ENCODE measurements around the gene MLLT10. TPM values are rescaled to one million over a fixed set of nuclear protein-coding genes. Genes with fewer than 3 reads are reported as not detected.

Gene MLLT10
- total RNA-seq, 4 donors from 2014 or later: 33.4 to 58.1 (median 43.6) TPM

DNA sequence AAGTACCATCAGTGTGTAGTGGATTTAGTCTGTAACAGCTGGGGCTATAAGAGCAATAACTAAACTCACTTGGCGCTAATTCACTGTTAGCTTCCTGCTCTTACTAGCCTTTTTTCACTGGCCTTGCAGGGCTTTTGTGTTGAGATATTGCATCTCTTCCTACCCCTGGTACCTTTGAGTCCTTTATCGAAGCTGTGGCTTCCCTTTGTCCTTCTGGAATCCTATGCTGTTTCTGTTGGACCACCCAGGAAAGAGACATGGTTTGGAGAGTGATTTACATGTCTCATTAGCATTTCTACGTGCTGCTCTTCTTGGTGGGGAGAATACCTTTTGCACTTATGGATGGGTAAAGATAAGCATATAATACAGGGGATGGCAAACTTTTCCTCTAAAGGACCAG is 103.8 kb downstream of the MLLT10 start:
- DNase-seq (ENCODE audit: low spot score) (no peak), ATAC-seq (ENCODE audit: low FRiP score) (no peak)
- TF ChIP-seq, protein P1, sequence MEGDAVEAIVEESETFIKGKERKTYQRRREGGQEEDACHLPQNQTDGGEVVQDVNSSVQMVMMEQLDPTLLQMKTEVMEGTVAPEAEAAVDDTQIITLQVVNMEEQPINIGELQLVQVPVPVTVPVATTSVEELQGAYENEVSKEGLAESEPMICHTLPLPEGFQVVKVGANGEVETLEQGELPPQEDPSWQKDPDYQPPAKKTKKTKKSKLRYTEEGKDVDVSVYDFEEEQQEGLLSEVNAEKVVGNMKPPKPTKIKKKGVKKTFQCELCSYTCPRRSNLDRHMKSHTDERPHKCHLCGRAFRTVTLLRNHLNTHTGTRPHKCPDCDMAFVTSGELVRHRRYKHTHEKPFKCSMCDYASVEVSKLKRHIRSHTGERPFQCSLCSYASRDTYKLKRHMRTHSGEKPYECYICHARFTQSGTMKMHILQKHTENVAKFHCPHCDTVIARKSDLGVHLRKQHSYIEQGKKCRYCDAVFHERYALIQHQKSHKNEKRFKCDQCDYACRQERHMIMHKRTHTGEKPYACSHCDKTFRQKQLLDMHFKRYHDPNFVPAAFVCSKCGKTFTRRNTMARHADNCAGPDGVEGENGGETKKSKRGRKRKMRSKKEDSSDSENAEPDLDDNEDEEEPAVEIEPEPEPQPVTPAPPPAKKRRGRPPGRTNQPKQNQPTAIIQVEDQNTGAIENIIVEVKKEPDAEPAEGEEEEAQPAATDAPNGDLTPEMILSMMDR (IDR thresholded peaks at IDR 0.05): no peak

DNA sequence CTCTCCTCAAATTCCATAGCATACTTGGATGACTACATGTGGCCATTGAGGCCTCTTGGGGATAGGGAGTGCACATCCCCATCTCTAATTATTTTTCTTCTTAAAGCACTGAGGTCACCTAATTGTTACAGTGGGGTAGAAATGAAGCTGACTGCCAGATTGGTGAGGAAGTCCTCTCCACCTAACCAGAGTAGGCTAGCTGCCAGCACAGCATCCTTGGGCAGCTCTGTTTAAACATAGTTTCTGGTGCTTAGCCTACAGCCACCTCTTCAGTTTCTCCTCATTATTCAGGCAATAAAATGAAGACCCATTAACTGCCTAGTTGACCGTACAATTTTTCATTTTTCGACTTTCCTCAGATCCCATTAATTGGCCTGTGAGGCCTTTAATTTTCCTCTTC is 104.6 kb downstream of the MLLT10 start:
- DNase-seq (ENCODE audit: low spot score): no peak
- no peak for ATAC-seq (ENCODE audit: low FRiP score)
- TF ChIP-seq, protein P1 (IDR thresholded peaks at IDR 0.05): no peak

DNA sequence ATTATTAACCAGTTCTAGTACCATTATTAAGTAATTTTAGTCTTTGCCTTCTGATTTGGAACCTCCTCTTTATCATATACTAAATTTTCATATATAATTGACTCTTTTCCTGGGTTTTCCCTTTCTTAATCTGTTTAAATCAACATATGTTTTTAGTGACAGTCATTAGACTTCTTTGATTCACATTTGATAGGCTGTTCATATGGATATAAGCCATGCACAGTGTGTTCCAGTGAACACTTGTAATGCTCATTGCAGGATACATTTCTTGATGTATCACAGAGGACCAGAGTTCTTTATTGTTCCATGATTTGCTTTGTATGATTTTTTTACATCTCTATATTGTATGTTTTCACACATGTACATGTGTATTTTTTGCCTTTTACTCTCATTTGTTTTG is 114.0 kb downstream of the MLLT10 start:
- ATAC-seq (ENCODE audit: low FRiP score) (no peak), DNase-seq (ENCODE audit: low spot score) (no peak)
- TF ChIP-seq, protein P1 (IDR thresholded peaks at IDR 0.05): no peak

DNA sequence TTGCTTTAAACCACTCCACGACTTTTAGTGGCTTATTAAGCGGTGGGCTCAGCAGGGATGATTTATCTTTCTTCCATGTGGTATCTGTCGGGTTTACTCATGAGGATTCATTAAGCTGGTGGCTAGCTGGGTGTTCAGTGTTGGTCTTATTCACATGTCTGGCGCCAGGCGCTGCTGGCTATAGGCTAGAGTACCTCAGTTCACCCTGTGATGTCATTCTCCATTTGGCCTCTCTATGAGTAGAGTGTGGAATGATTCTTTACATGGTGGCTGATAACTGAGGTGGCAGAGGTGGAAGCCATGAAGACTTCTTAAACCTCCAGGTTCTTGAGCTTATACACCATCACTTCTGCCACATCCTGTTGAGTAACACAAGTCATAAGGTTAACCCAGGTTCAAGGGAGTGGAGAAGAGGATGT is 115.4 kb downstream of the MLLT10 start:
- TF ChIP-seq, protein P1 (IDR thresholded peaks at IDR 0.05): no peak
- no peak for ATAC-seq (ENCODE audit: low FRiP score)
- no peak for DNase-seq (ENCODE audit: low spot score)

DNA sequence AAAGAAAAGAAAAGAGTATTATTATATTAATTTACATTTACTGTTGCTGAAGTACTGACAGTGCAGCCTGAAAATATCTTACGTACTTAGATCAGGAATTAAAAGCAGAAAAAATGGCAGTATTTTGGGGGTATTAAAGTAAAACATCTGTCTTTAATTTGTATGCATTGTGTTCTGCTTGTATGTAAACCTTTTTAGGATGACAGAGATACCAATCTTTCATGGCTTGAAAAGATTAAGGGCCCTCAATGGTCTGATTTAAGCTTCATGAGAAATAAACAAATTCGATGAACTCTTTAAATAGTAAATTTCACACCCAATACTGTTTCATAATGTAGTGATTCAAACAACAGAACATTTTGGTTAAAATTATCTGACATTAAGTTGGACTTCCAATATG is 116.3 kb downstream of the MLLT10 start:
- DNase-seq (ENCODE audit: low spot score): no peak
- TF ChIP-seq, protein P1 (IDR thresholded peaks at IDR 0.05): no peak
- no peak for ATAC-seq (ENCODE audit: low FRiP score)

DNA sequence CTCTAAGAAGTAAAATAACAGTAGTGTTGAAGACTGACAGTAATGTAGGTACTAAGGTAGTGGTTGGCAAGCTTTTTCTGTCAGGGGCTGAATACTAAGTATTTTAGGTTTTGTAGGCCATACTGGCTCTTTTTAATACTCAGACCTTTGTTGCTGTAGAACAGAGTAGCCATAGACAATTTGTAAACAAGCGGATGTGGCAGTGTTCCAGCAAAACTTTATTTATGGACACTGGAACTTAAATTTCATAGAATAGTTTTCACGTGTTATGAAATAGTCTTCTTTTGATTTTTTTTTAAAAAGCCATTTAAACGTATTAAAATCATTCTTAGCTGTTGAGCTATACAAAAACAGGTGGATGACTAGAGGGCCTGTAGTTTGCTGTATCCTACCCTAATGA is 121.2 kb downstream of the MLLT10 start:
- ATAC-seq (ENCODE audit: low FRiP score): no peak
- no peak for DNase-seq (ENCODE audit: low spot score)
- TF ChIP-seq, protein P1 (IDR thresholded peaks at IDR 0.05): no peak

DNA sequence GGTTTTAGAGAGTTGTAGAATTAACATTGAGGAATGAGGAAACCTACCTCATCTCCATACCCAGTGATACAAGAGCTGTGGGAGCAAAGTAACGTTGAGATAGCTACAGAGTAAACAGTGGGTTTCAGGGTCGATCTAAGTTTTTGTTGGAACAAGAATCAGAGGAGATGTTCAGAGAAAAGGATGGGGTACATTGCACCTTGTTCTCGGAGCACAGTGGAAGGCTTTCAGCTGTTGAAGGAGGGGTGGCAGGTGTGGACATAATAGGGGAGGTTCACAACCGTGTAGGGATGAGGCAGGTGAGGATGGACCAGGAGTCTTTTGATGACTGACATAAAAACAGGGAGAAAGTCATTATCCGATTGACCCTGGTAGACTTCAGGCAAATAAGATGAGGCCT is 121.7 kb downstream of the MLLT10 start:
- TF ChIP-seq, protein P1 (IDR thresholded peaks at IDR 0.05): no peak
- ATAC-seq (ENCODE audit: low FRiP score): no peak
- no peak for DNase-seq (ENCODE audit: low spot score)

All from omental fat pad (tissue), 4 donors.